Stimulated activated memory B cell treated with anti-CD40 and anti-IgM and Interleukin-4, amounts not matched to agents 10 μg/mL and 1 μg/mL and 100 μg/mL, for 72 hours (primary cell): ENCODE data around the gene APBB1.
A peak's percentile ranks its signal among the peaks of the same experiment; 100 is the strongest.

ENCODE experiments used
- ATAC-seq: fragments of 150-1000 bp; cut with Tn5 transposase; 2 replicates; pipeline ENCODE4 v1.10.0; 2021
- H3K27ac Mint-ChIP-seq: one replicate; pipeline ENCODE4 v1.8.0; 2022; ENCODE audit warnings: mild to moderate bottlenecking, mixed read lengths
- H3K27me3 Mint-ChIP-seq: one replicate; pipeline ENCODE4 v1.8.0; 2022; ENCODE audit warnings: mixed read lengths
- H3K36me3 Mint-ChIP-seq: one replicate; pipeline ENCODE4 v1.8.0; 2022; ENCODE audit warnings: mixed read lengths
- H3K4me1 Mint-ChIP-seq: one replicate; pipeline ENCODE4 v1.8.0; 2022; ENCODE audit warnings: mixed read lengths
- H3K4me3 Mint-ChIP-seq: one replicate; pipeline ENCODE4 v1.8.0; 2022; ENCODE audit warnings: mild to moderate bottlenecking, moderate library complexity, mixed read lengths
- H3K9me3 Mint-ChIP-seq: one replicate; pipeline ENCODE4 v1.8.0; 2022; ENCODE audit warnings: mixed read lengths

Gene APBB1

GRCh38 chr11:6419009-6419631 is at the start of gene APBB1:
Gene APBB1 (minus strand): TSS chr11:6419094. CDS start chr11:6411347, 7,747 bp downstream.
- Mint-ChIP-seq H3K4me3 (peak within 1 kb of the TSS; percentile 73), H3K9me3 (no peaks in the 10 kb centered on the region), H3K4me1 (peaks cover 5% of the 10 kb centered on the region), H3K27me3 (peaks cover 19% of the 10 kb centered on the region), H3K36me3 (no peaks in the 10 kb centered on the region), H3K27ac (no peak within 1 kb of the TSS)
- ATAC-seq = peak; percentile 87

DNA sequence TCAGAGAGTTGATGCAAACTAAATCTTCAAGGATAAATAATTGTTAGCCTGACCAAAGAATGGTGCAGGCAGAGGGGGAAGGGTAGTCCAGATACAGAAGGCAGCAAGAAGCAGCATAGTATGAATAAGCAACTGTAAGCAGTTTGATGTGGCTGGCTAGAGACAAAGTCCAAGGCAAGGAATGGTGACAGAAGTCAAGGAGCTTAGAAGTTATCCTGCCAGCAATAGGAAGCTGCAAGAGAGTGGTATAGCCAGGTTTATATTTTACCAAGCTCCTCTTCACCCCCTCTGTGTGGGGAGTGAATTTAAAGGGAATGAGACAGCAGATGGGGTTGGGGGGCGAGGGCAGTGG is 40.2 kb upstream of the APBB1 start:
- no peak for ATAC-seq
- Mint-ChIP-seq H3K27ac (no peak overlapping the region), H3K4me3 (no peak overlapping the region), H3K27me3 (no peaks in the 10 kb centered on the region), H3K9me3 (no peaks in the 10 kb centered on the region), H3K4me1 (no peaks in the 10 kb centered on the region), H3K36me3 (peaks cover 30% of the 10 kb centered on the region)

GRCh38 chr11:6458352-6459098 is 39.6 kb upstream of the APBB1 start:
- ATAC-seq = no peak
- Mint-ChIP-seq H3K4me3 (no peak overlapping the region), H3K9me3 (no peaks in the 10 kb centered on the region), H3K4me1 (no peaks in the 10 kb centered on the region), H3K27me3 (no peaks in the 10 kb centered on the region), H3K36me3 (peaks cover 24% of the 10 kb centered on the region), H3K27ac (no peak overlapping the region)

DNA sequence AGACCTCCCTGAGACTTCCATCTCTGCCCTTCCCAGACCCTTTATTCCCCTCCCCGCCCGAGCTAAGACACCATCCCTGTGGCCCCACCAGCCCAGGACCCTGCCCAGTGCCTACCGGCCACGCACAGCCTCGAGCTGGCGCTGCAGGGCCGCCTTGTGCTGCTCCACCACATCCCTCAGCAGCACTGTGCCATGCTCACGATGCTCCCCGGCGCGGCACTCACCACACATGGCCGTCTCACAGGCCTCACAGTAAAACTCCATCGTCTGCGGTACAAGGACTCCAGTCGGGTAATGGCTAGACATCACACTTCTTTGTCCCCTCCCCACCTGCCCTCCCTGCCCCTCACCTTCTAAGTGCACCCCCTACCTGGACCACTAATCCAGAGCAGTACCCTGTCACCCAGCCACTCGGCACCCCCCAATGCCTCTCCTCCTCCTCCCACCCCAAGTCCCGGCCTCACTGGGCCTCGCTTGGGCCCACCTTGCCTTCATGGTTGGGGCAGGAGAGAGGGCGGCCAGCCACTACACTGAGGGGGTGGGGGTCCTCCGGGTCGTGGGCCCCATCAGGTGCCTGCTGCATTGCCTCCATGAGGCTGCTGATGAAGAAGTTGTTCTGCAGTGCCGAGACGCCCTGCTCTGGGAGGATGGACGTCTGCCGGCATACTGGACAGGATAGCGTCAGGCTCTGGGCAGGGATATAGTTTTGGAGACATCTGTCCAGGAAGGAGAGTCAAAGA is 38.9 kb upstream of the APBB1 start:
- no peaks in the 10 kb centered on the region for H3K4me1 Mint-ChIP-seq
- H3K36me3 Mint-ChIP-seq = peaks cover 20% of the 10 kb centered on the region
- H3K27ac Mint-ChIP-seq = no peak overlapping the region
- no peaks in the 10 kb centered on the region for H3K27me3 Mint-ChIP-seq
- H3K4me3 Mint-ChIP-seq = no peak overlapping the region
- no peaks in the 10 kb centered on the region for H3K9me3 Mint-ChIP-seq
- ATAC-seq = no peak

- no peak overlapping the region for H3K27ac Mint-ChIP-seq
These were observed 37.6 kb upstream of the APBB1 start for GRCh38 chr11:6456361-6457073.

DNA sequence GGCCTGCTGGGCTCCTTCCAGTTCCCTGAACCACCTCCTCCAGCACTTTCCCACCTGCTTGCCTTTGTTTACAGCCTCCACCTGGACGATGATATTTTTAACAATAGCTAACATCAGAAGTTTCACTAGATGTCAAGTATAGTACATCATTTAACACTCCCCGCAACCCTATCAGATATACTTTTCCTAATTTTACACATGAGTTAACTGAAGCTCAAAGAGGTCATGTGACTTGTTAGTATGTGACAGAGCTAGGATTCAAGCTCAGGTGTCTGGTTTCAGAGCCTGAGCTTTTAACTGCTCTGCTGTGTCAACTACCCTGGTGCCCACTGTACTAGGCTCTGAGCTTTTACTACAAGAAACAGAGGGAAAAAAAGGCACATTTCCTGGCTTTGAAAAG is 36.2 kb upstream of the APBB1 start:
- no peak overlapping the region for H3K27ac Mint-ChIP-seq

More at GRCh38 chr11:6456361-6457073, 37.6 kb upstream of the APBB1 start:
- Mint-ChIP-seq H3K4me3 (no peak overlapping the region), H3K9me3 (no peaks in the 10 kb centered on the region), H3K27me3 (no peaks in the 10 kb centered on the region), H3K4me1 (no peaks in the 10 kb centered on the region), H3K36me3 (peaks cover 14% of the 10 kb centered on the region)
- ATAC-seq = no peak

DNA sequence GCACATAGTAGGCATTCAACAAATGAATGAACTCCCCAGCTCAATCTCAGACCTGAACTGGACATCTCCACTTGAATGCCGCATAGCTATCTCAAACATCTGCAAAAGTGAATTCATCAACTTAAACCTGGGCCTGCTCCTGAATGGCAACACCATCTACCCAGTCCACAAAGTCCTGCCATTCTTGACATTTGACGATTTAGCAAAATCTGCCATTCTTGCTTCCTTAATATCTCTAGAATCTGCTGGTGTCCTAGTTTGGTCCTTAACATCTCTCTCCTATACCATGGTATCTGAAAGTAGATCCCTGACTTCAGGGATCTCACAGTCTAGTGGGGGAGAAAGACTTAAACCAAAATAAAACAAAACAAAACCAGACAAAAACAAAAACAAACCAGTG is 34.3 kb upstream of the APBB1 start:
- Mint-ChIP-seq H3K27me3 (no peaks in the 10 kb centered on the region), H3K4me1 (no peaks in the 10 kb centered on the region), H3K4me3 (no peak overlapping the region), H3K9me3 (no peaks in the 10 kb centered on the region), H3K36me3 (peaks cover 10% of the 10 kb centered on the region), H3K27ac (no peak overlapping the region)
- ATAC-seq = no peak

More for the DNA sequence above, 36.2 kb upstream of the APBB1 start:
- no peak for ATAC-seq
- H3K4me3 Mint-ChIP-seq = no peak overlapping the region
- H3K27me3 Mint-ChIP-seq = no peaks in the 10 kb centered on the region
- peaks cover 10% of the 10 kb centered on the region for H3K36me3 Mint-ChIP-seq
- no peaks in the 10 kb centered on the region for H3K4me1 Mint-ChIP-seq
- no peaks in the 10 kb centered on the region for H3K9me3 Mint-ChIP-seq

DNA sequence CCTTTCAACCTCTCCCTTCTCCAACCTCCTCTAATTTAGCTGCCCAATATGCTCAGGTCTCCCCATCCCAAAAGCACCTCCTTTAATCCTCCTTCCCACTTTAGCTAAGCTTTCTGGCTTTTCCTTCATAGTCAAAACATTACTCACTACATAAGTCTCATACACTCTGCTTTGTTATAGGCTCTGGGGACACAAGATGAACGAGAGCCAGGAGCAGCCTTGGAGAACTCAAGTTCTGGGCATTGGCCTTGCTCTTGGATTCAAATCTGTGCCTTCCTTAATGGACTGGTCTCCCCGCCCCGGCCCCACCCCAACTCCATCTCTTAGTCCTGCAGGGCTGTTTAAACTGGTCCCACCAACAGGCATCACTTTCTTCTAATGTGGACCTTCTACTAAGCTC is 33.3 kb upstream of the APBB1 start:
- H3K27ac Mint-ChIP-seq = no peak overlapping the region
- no peak for ATAC-seq
- H3K4me3 Mint-ChIP-seq = no peak overlapping the region
- H3K36me3 Mint-ChIP-seq = peaks cover 10% of the 10 kb centered on the region
- H3K27me3 Mint-ChIP-seq = no peaks in the 10 kb centered on the region
- H3K4me1 Mint-ChIP-seq = no peaks in the 10 kb centered on the region
- H3K9me3 Mint-ChIP-seq = no peaks in the 10 kb centered on the region

DNA sequence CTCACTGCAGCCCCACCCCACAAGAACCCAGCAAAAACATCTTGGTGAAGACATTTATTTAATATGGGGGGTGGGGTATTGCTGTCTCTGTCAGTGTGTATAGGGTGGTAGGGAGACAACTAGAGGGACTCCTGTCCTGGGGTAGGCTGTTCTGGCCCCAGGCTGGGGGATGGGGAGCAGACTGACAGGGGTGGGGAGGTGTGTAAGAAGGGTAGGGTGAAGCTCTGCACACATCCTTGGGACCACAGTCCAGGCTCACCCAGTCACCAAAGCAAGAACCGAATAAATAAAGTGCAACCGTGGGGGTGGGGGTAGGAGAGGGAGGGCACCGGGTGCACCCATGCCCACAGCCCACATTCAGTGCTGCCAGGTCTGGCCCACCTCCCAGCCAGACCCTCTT is 29.7 kb upstream of the APBB1 start:
- Mint-ChIP-seq H3K9me3 (no peaks in the 10 kb centered on the region), H3K27ac (no peak overlapping the region), H3K36me3 (no peaks in the 10 kb centered on the region), H3K27me3 (no peaks in the 10 kb centered on the region), H3K4me1 (no peaks in the 10 kb centered on the region), H3K4me3 (no peak overlapping the region)
- ATAC-seq = no peak

DNA sequence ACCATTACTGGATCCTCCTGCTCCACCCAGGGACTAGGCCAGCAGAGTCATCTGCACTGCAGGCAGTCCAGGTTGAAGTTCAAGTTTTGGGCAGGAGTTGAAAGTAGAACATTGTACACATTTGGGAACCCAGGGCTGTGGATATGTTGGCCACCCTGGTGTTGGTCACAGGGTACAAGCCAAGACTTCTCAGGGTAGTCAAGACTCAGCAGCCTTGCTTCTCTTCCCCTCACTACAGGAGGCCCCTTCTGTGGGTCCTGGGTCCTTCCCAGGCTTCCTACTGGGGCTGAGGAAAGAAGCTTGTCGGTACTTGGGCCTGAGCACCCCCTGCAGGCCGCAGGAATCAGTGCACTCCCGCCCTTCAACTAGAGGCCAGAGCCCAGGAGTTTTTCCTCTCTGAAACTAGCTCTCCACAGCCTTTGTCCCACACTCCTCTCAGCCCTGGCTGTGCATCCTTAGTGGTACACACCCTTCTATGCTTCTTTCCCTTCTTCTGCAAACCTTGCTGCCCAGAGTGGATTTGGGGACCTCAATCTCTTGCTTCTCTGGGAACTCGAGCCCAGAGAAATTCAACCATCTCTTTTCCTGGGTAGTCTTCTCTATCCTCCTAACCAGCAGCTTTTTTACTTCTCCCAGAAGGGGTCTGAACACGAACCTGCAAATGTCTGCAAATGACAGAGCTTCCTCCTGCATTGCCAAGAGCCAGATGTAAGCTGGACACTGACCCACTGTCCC is 24.5 kb upstream of the APBB1 start:
- no peaks in the 10 kb centered on the region for H3K36me3 Mint-ChIP-seq
- no peak overlapping the region for H3K27ac Mint-ChIP-seq
- H3K9me3 Mint-ChIP-seq = no peaks in the 10 kb centered on the region
- H3K4me3 Mint-ChIP-seq = no peak overlapping the region
- ATAC-seq = peak; percentile 68
- H3K27me3 Mint-ChIP-seq = no peaks in the 10 kb centered on the region
- H3K4me1 Mint-ChIP-seq = no peaks in the 10 kb centered on the region

DNA sequence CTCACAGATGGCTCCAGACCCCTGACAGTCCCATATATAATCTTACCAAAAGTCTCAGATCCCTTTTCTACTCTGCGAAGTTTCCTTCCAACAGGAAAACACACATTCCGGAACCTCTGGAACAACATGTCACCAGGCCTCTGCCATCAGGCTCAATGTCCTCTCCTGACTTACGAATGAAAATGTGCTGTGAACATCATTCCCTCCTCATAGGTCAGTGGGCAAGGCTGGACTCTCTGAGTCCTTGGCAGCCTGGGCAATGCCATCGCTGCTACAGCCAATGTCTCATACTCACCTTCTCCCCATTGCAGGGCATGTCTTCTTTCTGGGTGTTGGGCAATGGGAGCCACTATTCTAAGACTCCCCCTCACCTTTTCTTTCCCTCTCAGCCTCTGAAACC is 23.5 kb upstream of the APBB1 start:
- Mint-ChIP-seq H3K4me1 (no peaks in the 10 kb centered on the region), H3K27ac (no peak overlapping the region), H3K9me3 (no peaks in the 10 kb centered on the region), H3K36me3 (no peaks in the 10 kb centered on the region), H3K4me3 (no peak overlapping the region), H3K27me3 (no peaks in the 10 kb centered on the region)
- ATAC-seq = no peak

DNA sequence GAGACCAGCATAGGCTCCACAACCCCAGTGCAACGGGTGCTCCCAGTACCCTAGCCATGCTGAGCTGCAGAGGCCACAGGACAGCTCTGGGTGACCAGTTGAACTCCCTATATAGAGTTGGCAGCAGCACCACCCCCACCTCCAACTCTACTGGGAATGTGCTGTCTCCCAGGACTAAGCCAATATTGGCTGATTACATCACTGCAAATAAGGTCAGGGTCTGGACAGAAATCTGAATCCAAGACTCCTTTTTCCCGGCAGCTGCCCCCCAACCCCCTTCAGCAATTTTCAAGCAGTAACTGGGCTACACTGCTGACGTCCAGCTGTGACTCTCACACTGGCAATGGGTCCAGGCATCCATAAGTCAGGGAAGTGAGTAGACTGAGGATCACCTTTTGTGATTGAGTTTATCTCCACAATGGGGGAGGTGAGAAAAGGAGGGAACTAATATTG is 22.0 kb upstream of the APBB1 start, which contains the start of gene HPX:
Gene HPX, minus strand, starts transcription at position 82 of the 453 bp plus-strand sequence. Its CDS starts 24 bp downstream, at position 58.
- ATAC-seq = no peak
- no peaks in the 10 kb centered on the region for H3K9me3 Mint-ChIP-seq

DNA sequence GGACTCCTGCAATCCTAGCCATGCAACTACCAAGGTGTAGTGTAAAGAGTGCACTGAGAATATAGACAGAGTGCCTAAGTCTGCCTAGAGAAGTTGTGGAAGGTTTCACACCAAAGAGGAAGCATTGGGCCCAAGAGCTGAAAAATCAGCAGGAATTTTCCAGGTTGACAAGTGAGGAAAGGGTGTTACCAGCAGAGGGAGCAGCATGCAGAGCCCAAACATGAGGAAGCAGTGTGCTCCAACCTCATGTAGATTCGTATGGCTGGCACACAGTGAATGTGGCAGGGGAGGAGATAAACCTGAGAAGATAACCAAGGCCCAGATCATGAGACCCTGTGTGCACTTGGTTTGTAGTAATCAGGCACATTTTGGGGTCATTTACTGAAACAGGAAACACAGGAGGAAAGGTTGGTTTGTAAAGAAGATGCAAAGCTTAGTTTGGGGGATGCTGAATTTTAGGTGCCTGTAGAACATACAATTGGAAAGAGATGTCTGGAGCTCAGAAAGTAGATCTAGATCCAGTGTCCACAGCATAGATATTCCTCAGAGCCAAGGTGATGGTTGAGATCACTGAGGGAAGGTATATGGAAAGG is 20.2 kb upstream of the APBB1 start:
- Mint-ChIP-seq H3K9me3 (no peaks in the 10 kb centered on the region), H3K36me3 (no peaks in the 10 kb centered on the region), H3K4me1 (peaks cover under 1% of the 10 kb centered on the region), H3K27me3 (peaks cover 2% of the 10 kb centered on the region), H3K4me3 (no peak overlapping the region), H3K27ac (no peak overlapping the region)
- ATAC-seq = no peak

More for the DNA sequence above, 22.0 kb upstream of the APBB1 start, which contains the start of gene HPX:
- Mint-ChIP-seq H3K4me3 (no peak within 1 kb of the TSS), H3K27me3 (no peaks in the 10 kb centered on the region), H3K4me1 (no peaks in the 10 kb centered on the region), H3K36me3 (no peaks in the 10 kb centered on the region), H3K27ac (no peak within 1 kb of the TSS)

DNA sequence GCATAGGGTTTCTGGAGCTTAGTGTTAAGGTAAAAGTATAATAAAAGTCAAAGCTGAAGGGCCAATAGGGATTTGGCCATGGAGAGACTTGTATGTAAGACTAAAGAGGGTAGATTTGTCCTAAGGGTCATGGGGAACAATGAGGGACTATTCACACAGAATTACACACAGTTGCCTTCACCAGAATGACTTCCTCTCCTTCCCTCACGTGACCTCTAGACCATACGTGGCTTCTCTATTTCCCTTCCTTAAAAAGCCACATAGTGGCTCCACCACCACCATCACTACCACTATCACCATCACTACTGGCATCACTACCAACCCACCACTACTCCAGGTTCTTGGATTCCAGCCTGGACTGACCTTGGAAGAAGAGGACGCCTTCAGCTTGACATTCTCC is 19.1 kb upstream of the APBB1 start:
- Mint-ChIP-seq H3K27ac (no peak overlapping the region), H3K9me3 (no peaks in the 10 kb centered on the region), H3K27me3 (peaks cover 9% of the 10 kb centered on the region), H3K4me1 (peaks cover 6% of the 10 kb centered on the region), H3K36me3 (no peaks in the 10 kb centered on the region), H3K4me3 (no peak overlapping the region)
- ATAC-seq = peak; percentile 45
